ENCODE results near the gene CHST11.
A peak's percentile ranks its signal among the peaks of the same experiment; 100 is the strongest.

Gene CHST11

DNA sequence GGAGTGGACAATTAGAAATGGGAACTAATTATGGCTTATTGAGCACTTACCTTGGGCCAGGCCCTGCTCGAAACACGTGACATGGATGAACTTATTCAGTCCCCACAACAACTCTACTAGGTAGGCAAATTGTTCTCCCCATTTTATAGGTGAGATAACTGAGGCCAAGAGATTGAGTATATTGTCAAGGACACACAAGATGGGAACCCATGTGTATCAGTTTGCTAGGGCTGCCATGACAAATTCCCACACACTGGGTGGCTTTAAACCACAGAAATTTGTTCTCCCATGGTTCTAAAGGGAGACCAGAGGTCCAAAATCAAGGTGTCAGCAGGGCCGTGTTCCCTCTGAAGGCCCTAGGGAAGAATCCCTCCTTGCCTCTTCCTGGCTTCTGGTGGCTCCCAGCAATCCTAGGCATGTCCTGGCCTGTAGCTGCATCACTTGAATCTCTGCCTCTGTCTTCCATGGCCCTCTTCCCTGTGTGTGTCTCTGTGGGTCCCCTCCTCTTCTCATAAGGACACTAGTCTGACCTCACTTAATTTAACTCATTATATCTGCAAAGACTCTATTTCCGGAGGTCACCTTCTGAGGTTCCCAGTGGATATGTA lies 128.8 kb downstream of the CHST11 start:
- no peak for DNase-seq (ENCODE audit: low read depth)

- DNase-seq (ENCODE audit: low read depth), result no peak
Observed at GRCh38 chr12:104586351-104586919, 129.7 kb downstream of the CHST11 start.

DNA sequence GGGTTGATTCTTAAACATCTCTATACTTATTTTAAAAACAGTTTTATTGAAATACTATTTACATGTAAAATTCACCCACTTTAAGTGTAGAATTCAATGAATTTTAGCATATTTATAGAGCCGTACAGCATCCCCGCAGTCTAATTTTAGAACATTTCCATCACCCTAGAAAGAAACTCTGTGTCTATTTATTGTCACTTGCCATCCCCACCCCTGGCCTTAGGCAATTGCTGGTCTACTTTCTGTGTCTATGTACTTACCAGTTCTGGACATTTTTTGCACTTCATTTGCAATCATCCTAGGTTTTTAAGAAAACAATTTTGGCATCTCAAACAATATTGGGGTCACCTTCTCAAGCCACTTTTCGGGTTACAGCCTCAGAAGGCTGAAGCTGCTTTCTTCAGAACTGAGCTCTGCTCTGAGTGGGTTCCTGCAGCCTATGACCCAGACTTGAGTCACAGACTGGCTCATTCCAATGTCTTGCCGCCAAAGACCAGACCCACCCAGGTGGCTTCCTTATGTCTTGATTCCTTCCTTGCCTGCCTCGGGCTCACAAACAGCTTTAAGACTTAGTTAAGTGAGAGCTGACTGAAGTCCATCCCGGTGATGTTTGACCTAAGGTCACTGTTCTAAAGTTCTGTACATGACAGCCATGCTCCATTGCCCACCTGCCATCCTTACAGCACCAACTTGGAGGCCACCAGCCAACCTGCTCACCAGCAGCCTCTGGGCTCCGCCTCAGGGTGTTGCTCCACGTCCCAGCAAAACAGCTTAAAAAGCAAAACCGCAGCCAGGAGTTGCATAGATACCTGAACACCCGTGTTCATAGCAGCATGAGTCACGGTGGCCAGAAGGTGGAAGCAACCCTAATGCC lies 131.5 kb downstream of the CHST11 start:
- DNase-seq (ENCODE audit: low read depth), result peak; percentile 78

GRCh38 chr12:104588921-104589590 lies 132.3 kb downstream of the CHST11 start:
- no peak for DNase-seq (ENCODE audit: low read depth)

DNA sequence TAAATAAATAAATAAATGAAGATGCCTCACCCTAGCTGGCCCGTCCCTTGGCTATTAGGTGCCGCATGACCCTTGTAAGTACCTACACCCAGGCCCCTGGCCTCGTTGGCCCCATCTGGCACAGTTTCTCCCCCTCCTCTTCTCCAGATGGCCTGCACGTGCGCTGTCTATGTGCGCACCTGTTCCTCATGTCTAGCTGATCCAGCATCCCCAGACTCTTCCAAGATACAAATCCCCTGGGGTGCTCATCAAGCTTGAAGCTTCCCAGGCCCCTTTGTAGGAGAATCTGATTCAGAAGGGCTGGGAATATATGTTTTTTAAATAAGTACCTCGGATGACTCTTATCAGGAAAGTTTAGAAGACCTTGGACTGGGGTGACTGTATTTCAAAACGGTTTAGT lies 133.3 kb downstream of the CHST11 start:
- DNase-seq (ENCODE audit: low read depth), result no peak

DNA sequence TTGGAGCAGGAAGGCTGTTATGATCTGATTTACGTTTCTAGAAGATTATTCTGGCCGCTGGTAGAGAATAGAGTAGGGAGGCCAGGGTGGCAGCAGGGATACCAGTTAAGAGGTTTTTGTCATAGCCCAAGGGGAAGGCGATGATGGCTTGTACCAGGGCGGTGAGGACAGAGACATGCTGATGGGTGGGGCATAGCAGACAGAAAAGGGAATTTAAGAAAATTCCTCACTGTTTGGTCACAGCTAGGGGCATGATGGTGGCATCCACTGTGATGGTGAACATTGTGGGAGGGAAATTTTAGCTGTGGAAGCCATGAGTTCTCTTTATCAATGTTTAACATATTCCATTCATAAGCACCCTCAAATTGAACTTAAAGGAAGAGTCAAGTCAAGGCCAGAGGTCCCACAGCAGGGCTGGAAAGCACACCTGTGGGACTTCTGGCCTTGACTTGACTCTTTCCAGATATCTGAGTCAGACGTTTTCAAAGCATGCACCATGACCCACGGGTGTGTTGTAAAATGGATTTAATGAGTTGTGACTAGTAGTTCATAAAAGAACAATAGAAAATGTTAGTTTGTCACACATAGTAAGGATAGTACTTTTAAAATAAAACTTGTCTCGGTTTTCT lies 134.6 kb downstream of the CHST11 start:
- DNase-seq (ENCODE audit: low read depth), result no peak

DNA sequence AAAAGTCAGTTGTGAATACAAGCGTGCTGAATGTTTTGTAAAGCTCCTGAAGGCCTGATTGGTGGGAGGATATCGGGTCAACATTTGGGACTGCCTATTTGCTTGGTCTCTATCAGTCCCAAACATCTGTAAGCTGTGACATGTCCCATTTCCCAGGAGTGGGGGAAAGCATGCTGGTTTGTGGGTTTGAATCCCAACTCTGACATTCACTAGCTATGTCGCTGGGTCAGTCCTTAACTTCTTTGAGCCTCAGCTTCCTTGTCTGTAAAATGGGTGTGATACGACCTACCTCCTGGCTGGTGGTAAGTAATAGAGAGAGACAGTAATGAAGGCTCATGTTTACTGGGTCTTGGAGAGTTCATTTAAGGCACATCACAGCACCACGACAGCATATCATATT lies 136.7 kb downstream of the CHST11 start:
- DNase-seq (ENCODE audit: low read depth), result no peak

- DNase-seq (ENCODE audit: low read depth), result peak; percentile 95
Observed at GRCh38 chr12:104596134-104596799, 139.5 kb downstream of the CHST11 start.

GRCh38 chr12:104596898-104597843 lies 140.4 kb downstream of the CHST11 start:
- no peak for DNase-seq (ENCODE audit: low read depth)

DNA sequence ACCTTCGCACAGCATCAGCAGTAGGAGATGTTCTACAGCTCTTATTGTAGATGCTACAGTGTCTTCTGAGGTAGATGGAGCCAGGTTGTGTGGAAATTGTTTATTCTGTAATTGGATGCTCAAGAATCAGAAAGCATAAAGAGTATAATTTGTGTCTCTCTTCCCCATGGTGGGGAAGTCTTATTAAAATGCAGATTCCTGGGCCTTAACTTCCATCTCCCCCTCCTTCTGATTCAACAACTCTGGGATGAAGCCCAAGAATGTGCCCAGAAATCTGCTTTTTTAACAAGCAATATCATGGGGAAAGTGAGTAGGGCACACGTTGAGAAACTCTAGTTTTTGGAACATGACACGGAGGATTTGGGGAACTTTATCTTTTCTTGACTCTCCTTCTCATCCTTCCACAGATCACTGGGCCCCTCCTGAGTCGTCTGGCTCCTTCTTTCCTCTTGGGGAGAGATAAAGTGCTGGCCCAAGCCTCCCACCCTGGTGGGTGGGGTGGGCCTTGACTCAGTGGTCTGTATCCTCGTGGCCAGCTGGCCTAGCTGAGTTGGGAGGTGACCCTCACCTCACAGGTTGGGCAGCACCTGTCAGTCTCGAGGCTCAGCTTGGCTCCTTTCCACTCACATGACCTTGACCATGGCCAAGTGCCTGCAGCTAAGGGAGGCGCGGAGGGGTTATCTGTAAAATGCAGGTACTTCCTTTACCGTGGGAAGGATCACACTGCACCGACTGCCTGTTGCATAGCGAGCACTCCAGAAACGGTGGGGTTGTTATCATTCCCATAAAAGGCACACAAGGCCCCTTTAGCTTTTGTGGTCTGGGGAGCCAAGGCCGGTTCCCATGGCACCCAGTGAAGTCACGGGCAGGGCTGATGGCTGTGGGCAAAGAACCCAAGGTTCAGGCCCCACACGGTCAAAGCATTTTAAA lies 141.9 kb downstream of the CHST11 start:
- no peak for DNase-seq (ENCODE audit: low read depth)

DNA sequence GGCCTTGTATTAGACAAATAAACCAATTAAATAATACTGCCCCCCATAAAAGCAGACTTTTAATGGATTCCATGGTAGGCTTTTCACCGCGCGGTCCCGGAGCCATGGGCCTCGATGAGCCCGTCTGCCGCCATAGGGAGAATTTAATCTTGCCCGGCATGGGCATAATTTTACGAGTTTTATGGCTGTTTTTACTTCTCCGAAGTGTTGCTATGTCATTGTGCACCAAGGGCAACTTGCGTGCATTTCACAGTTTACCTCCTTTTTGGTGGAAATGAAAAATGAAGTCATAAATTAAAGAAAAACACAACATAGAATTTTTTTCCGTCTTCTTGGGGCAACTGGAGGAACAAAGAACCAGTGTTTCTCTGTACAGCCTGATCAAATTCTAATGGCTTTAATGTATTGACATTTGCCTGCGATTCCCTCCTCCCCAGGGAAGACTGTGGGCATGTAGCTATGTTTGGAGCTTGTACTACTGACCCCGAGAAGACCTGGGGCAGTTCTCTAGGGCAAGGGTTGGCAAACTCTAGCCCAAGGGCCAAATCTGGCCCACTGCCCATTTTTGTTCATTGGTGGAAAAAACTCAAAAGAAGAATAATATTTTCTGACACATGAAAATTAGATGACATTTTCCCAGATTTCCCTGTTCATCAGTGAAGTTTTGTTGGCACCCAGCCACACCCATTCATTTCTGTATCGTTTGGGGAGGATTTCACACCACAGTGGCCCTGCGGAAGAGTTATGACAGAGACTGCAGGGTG lies 142.7 kb downstream of the CHST11 start:
- no peak for DNase-seq (ENCODE audit: low read depth)

GRCh38 chr12:104600036-104600712 lies 143.4 kb downstream of the CHST11 start:
- no peak for DNase-seq (ENCODE audit: low read depth)

GRCh38 chr12:104600790-104601739 lies 144.3 kb downstream of the CHST11 start:
- no peak for DNase-seq (ENCODE audit: low read depth)

DNA sequence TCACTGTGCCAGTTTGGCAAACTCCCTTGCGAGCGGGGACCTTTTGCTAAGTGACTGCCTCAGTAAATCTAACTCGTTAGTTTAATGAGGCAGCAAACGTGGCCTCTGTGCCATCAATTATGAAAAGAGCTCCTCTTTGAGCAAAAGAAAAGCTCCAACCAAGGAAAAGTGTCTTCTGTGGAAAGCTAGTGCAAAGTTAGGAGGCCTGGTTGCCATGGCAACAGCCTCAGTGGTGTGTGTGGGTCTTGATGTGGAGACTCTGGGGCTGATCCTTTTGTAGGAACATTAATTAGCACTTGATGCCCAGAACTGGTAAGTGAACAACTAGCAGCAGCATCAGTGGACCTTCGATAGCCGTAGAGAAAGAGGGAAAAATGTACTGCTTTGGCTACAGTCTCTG lies 145.7 kb downstream of the CHST11 start:
- no peak for DNase-seq (ENCODE audit: low read depth)

- DNase-seq (ENCODE audit: low read depth), result peak; percentile 43
Observed at GRCh38 chr12:104602896-104603295, 146.1 kb downstream of the CHST11 start.

DNA sequence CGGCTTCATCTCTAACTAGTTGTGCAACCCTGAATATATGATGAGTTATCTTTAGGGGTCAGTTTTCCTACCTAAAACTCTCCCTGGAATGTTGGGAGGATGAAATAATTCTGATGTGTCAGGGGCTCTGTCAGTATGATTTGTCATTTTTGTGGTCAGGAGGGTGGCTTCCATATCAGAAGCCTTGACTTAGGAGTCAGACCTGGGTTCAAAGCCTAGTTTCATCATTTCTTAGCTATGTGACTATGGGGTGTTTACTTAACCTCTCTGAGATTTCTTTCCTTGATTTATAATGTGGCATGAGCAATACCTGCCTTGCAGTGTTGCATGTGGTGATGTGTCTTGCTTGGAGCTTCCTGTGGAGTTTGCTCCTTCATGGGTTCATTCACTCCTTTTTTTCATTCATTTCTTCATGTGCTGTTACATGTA lies 146.8 kb downstream of the CHST11 start:
- DNase-seq (ENCODE audit: low read depth), result peak; percentile 75

Data from EH (cell line).